ENCODE data around the gene CSGALNACT2.

- no peak for TF ChIP-seq CTCF (IDR thresholded peaks at IDR 0.05; ENCODE audit: insufficient read depth, low read length, poor library complexity, severe bottlenecking)
- no peak for TF ChIP-seq EZH2phosphoT487 (conservative IDR thresholded peaks at IDR 0.05; ENCODE audit: low read length)
Observed at GRCh38 chr10:43195557-43195956, 57.3 kb downstream of the CSGALNACT2 start.

Measured in SU-DHL-6 (cell line).